ENCODE measurements around the gene CISD3.

- TF ChIP-seq CTCF (IDR thresholded peaks at IDR 0.05 in 4 of 5, conservative IDR thresholded peaks at IDR 0.05 in 1 of 5) (no peak), POLR2A (IDR thresholded peaks at IDR 0.05) (peak in 1 of 2 donors; percentile 21)
Measured at GRCh38 chr17:38711792-38712571, 18.2 kb upstream of the CISD3 start.

Measured in gastrocnemius medialis (tissue), 4 donors.